Breast epithelium (tissue), 3 donors: ENCODE results near the gene PPP1R7.

ENCODE experiments used
- POLR2A ChIP-seq: fragments of 450-650 bp; IDR thresholded peaks from one replicate; pipeline ENCODE4 v1.6.1; 2016; ENCODE audit warnings: antibody characterized with exemption, mild to moderate bottlenecking, moderate library complexity
- POLR2AphosphoS5 ChIP-seq, 3 donors: sonication (generic); formaldehyde crosslinking; IDR thresholded peaks; one replicate each; pipeline ENCODE4 v1.6.1; 2017; ENCODE audit warnings: antibody characterized with exemption in 3 of 3
- TF ChIP-seq, protein P1 (sequence below), 3 donors: fragments of 450-650 bp; IDR thresholded peaks; one replicate each; pipeline ENCODE4 v1.5.1; 2016 to 2017; ENCODE audit warnings: antibody characterized with exemption in 3 of 3, mild to moderate bottlenecking in 3 of 3, moderate library complexity in 3 of 3

GRCh38 chr2:241160318-241160717 is 10.1 kb downstream of the PPP1R7 start:
- TF ChIP-seq POLR2A = no peak
- TF ChIP-seq, protein P1, sequence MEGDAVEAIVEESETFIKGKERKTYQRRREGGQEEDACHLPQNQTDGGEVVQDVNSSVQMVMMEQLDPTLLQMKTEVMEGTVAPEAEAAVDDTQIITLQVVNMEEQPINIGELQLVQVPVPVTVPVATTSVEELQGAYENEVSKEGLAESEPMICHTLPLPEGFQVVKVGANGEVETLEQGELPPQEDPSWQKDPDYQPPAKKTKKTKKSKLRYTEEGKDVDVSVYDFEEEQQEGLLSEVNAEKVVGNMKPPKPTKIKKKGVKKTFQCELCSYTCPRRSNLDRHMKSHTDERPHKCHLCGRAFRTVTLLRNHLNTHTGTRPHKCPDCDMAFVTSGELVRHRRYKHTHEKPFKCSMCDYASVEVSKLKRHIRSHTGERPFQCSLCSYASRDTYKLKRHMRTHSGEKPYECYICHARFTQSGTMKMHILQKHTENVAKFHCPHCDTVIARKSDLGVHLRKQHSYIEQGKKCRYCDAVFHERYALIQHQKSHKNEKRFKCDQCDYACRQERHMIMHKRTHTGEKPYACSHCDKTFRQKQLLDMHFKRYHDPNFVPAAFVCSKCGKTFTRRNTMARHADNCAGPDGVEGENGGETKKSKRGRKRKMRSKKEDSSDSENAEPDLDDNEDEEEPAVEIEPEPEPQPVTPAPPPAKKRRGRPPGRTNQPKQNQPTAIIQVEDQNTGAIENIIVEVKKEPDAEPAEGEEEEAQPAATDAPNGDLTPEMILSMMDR (IDR thresholded peaks at IDR 0.05) = no peak
- TF ChIP-seq POLR2AphosphoS5 (IDR thresholded peaks at IDR 0.05) = no peak
